HG03060 (cell line): ENCODE data around the gene MYBPH.

Experiments
- ATAC-seq: cut with Tn5 transposase; IDR thresholded peaks from one replicate; pipeline ENCODE4 v1.9.1; 2021; ENCODE audit warnings: low read depth, moderate number of reproducible peaks; ENCODE audit not compliant: unreplicated experiment

MYBPH gene

DNA sequence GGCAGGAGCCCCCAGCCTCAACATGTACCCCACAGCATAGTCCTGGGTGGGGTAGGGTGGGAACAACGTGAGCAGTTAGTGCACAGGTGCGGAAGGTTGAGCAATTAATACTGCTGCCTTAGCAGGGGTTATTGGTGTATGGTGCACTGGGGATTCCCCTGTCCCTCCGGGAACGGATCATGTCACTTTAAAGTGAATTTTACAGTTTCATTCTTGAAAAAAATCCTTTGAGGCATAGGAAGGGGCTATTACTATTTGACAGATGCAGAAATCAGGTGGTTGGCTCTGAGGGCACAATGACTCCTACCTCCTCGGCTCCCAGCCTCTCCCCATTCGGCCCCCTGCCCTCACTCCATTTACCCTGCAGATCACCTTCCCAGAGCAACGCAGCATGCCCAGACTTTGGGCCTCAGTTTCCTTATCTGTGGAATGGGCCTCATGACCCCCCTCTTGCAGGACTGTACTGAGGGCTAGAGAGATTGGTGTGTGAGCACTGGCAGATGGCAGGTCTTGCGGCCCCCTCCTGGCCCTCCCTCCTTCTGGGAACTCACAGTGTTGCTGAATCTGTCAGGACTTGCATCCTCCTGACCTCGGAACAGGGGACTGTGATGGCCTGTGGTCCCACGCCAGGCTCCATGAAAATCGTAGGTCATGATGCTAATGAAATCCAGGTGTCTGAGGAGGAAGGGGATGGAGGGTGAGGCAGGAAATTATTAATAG, 5.1 kb upstream of the MYBPH start:
- ATAC-seq: no peak

DNA sequence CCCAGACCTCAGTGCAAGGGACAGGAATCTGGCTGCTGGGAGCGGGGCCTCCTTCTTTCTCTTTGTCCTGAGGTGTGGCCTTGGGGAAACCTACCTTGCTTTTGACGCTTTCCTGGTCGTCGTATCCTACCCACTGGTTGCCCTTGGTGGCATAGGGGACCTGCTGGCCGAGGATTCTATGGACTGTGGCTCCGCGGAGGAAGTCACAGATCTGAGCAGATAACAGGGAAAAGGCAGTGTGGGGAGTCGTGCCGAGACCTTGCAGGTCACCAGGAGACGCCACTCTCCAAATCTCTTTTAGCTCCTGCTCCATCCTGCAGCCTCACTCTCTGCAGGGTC, 4.0 kb upstream of the MYBPH start:
- ATAC-seq: no peak

DNA sequence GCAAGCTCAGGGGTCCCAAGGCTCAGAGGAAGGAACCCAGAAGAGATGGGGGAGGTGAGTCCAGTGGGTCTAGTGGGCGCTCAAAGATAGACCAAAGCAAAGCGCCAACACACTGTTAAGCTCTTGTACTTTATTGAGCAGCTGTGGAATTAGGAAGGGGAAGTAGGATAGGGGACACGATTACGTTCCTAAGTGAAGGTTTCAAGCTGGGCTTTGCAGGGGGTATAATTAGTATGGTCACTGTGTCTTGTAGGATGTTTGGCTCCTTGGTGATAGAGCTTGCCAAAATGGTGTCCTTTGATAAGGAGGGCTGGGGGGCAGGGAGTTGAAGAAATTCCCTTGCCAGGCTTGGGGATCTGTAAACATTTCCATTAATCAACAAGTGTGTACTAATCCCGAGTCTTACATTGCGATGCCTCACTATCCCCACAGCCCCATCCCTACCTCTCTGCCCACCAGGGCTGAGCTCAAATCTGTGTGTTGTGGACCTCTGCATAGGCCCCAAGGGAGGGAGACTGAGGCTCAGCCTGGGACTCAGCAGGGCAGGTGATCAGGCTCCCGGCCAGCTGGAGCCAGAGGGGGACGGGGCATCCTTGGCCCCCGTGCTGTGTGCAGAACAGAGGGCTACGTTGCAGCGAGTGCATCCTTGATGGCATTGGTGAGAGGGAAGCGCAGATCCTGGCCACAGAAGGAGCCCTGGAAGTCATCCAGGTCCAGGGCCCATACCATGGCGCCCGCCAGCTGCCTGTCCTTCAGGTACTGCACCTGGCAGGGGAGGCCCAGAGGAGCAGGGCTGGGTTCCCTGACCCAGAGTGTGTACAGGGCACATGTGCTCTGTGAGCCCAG, 3.4 kb upstream of the MYBPH start:
- no peak for ATAC-seq

DNA sequence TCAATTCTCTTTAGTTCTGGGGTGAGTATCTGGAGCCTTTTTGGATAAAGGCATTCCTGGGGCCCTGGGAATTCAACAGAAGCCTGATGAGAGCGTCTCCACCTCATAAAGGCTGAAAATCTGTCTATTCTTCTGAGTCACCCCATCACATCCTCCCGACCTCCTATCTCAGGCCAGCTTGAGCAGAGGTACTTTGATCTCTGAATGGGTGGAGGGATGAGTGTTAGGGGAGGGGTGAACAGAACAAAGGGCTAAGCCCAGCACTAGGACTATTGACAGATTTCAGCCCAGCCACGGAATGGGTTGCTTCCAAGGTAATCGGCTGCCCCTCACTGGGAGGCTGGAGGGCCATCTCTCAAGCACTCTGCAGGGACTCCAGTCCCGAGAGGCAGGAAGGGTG, 2.5 kb upstream of the MYBPH start:
- no peak for ATAC-seq

DNA sequence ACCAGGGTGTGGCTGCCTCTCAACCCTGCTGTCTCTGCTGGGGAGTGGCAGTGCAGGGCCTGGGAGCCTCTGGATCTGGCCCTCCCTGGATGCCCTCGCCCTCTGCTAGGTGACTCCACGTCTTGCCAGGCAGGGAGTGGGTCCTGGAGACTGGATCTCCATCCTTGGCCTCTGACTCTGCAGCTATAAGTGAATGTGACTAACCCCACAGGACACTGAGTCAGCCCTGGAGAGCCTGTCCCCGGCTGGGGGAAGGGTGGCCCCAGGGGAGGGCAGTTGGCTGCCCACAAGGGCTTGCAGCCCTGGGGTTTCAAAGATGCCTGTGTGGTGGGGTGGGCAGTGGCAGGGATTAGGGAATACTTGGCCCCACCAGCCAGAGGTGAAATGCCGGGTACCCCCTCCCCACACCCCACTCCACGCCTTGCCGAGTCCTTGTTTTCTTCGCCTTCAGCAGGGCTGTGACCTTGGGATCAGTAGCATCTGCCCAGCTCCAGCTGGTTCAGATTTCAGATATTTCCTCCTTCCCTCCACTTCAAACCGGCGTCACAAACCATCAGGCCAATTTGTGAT, 1.9 kb upstream of the MYBPH start:
- no peak for ATAC-seq

DNA sequence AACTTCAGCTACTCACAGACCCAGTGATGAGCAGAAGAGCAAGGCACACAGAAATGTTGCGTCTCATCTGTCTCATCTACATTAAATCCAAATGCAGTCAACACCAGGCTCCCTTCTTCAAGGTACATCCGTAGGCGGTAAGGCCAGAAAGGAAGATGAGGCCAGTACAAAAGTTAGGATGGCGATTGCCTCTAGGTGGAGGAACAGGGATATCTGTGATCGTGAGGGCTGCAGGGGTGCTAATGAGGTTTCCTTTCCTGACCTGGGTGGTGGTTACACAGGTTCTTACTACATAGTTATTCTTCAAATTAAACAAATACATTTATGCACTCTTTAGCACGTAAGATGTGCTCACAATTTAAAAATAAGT, 1.4 kb upstream of the MYBPH start:
- ATAC-seq: no peak

DNA sequence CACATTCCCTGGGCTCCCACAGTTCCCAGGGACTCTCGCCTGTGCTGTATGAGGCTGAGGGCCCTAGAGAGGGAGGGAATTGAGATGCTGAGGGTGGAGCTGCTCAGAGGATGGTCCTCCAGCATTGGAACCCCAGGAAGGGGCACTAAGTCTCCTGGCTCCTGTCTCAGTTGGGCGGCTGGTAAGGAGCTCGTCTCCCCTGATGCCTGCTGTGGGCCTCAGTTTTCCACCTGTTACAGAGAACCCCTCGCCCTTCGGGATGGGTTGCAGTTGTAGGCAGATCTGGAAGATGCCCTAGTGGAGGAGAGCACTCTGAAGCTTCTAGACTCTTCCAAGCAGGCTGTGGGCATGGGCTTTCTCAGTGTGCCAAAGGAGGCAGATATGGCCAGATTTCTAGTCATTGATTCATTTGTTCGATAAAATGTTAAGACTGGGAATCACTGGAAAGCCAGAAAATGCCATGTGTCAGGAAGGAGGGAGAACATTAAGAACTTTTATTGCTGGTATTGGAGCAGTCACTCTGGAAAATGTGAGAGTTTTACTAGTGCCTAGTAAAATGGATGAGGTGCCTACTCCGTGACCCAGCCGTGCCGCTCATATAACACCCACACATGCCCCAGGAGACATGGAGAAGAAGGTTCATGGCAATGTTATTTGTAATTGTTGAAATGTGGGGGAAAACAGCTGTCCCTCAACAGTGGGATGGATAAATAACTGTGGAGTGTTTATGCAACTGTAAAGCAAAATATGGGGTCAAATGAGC, 828 bp upstream of the MYBPH start:
- no peak for ATAC-seq

DNA sequence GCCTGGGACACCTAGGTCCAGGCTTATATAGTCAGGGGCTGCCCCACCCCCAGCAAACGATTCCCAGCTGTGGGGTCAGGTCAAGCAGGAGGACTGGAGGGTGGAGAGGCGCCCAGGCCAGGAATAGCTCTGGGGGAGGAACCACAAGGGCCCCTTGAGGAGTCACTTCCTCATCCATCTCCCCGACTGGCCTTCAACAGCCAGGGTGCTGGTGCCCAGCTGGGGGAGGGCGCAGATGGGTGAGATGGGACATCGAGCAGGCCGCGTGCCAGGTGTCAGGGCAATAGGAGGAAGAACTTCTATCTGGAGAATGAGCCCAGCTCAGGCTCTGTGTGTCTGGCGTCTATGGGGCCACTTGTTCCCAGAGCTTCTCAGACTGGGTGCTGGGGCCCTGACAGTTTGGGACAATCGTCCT, 208 bp upstream of the MYBPH start:
- no peak for ATAC-seq

DNA sequence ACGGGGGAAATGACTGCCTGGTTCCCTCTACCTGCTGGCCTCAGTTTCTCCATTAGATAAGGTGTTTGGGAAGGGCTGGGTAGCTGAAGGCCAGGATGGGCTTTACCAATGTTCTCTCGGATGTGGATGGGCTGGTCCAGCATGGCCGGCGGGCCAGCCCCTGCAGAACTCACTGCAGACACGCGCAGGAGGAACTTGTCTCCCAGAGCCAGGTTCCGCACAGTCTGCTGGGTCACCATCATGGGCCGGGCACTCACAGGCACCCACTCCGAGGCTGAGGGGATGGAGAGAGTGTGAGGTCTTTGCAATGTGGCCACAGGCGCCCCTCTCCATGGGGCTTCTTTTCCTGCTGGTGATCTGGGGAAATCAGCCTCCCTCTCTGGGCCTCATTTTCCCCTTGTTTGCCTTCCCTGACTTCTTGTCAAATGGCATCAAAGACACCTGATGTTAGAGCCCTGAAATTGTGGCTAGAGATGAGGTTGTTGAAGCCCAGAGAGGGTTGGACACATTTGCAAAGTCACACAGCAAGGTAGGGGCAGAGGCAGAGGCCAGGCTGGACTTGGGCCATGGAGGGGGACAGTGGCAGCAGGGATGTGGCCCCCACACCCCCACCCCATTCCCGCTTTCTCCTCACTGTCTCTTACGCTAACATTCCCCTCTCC, 1.2 kb downstream of the MYBPH start:
- ATAC-seq: no peak

DNA sequence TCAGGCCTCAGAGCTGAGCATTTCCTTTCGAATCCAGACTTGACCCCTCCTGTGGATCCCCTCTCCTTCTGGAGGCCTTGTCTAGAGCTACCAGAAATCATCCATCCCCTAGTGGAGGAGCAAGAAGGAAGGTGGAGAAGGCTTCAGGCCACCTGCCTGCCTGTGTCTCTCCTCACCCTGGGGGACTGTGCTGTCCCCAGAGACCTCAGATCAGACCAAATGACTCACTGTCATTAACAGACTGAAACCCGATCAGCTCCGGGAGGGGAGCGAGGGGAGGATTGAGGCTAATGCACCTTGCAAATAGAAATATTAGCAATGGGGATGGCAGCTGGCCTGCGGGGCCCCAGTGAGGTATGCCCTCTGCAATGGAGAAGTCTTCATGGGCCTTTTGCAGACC, 2.1 kb downstream of the MYBPH start:
- ATAC-seq: peak; percentile 94

DNA sequence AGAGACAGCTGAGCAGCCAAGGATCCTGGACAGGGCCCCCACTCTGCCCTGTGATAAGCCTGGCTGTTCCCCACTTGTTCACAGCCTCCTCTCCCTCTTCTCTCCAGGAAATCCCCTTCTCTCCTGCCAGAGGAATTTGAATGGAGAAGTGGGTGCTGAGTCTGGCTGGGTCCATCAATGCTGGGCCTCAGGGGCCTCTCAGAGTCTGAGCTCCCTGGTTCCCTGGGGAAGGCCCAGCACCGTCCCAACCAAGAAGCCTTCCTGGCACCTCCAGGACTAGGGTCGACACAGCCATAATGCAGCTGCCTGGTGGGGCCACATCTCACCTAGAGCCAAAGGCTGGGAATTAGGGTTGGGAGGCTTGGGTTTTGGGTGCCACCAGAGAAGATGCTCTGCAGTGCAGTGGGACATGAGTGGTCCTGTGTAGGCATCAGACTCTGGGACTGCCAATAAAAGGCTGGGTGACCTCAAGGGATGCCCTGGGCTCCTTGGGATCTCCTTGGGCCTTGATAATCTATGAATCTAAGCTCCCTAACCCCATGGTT, 2.5 kb downstream of the MYBPH start:
- ATAC-seq: no peak

DNA sequence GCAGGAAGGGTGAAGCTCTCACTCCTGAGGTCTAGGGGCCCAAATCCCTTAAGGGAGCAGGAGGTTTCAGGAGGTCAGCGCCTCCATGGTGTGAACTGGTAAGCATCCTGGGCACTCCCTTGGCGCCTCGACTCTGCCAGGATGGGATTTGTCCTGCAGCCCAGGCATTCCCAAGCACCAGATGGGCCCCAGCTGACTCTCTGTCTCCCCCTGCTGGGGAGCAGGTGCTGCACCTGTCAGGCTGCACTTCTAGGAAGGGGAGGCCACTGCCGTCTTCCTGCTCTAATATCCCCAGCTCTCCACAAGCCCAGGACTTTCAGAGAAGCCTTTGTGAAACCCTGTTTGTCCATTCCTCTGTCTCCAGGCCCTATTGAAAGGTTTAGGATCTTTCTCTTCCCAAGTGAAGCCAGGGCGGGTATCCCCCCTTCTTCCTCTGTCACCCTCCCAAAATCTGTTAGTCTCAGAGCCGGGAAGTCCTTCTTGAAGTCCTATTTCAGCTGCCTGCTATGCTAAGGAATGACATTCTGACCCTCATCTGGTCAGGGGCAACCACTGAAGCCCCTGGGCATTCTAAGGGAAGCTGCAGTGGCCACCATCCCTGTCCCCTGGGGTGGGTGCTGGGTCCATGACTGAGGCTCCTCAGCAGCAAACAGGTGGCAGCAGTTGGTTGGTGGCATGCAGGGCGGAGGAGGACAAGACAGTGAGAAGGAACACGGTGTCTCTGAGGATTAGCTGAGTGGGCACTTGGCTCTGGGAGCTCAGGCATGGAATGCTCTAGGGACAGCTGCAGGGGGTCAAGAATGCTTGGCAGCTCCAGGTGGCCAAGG, 3.2 kb downstream of the MYBPH start:
- no peak for ATAC-seq

DNA sequence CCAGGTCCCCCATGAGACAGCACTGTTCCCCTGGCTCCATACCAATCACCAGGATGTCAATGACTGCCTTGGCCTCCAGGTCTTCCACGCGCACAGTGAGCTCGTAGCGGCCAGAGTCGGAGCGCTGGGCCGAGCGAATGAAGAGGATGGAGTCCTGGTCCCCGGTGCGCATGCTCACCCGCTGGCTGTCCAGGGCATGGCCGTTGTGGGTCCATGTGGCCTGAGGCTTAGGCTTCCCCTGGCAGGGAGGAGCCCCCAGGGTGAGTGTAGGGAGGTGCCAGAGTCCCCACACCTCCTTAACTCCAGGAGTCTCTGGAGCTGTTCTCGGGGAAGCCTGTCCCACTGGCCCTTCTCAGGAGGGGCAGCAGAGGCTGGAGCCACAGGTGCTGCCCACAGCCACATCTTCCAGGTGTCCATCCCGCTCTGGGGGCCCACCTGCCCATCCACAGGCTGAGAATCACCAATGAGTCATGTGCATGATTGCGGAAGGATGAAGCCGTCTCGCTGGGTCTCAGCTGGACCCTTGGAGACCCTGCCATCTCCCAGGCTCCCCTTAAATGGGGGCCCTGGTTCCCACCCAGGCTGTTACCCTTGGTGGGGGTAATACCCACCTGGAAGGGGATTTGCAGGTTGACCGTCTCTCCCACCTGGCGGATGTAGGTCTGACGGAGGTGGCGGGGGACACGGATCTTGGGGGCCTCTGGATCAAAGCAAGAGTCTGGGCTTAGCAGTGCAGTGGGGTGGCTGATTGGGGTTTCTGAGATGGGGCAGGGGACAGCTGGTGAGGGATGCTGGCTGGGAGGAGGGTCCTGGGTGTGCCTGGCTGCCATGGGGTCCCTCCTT, 4.1 kb downstream of the MYBPH start:
- ATAC-seq: no peak

DNA sequence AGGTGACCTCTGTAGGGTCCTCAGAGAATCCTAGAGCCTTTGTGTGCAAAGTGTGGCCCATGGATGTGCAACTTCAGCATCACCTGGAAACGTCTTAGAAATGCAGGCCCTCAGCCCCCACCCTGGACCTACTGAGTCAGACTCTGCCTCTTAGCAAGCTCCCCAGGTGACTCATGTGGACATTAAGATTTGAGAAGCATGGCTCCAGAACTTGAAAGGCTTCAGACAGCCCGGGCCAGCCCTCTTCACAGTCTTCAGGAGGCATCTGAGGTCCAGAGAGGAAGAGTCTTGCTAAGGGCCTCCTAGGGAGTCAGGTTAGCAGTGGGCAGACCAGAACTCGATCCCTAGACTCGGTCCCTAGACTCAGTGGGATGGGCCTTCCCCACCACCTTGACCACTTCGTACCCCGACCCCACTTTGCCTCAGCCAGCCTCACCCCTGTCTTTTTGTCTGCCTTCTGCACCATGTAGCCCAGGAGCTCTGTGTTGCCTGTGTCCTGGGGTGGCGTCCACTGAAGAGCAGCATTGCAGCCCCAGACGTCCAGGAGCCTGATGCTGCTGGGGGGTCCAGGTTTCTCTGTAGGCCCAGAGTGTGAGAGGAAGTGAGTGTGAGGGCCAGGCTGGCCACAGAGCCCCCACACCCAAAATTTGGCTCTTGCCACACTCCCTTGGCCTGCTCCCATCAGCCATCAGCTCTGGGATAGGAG, 4.8 kb downstream of the MYBPH start:
- ATAC-seq: no peak

DNA sequence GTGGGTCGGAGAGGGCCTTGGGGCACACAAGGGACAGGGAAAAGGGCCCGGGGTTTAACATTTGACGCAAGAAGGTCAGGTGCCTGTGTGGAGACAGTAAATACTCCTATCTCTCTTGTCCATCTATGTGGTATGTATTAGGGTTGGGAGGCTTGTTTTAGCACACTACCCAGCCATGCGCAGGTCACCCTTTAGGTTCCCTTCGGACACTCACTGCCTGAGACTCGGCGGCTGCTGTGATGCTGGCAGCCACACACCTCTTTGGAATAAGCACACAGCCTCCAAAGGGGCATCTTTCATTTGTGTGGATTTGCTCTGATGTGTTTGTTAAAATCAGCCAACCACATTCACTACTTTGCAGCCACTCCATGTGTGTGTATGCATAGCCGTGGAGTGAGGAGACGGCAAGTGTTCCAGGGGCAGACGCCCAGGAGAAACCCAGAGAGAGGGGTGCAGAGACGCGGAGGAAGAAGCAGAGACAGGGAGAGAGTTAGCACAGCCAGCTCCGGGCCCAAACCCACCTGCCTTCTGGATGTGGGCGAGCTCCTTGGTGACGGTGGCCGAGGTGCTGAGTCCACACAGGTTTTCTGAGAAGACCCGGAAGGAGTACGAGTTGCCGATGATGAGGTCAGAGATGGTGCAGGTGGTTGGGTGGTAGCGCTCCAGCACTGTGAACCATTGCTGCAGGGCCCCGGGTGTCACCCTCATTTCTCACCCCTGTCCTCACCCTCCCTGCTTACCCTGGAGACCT, 5.7 kb downstream of the MYBPH start:
- no peak for ATAC-seq

DNA sequence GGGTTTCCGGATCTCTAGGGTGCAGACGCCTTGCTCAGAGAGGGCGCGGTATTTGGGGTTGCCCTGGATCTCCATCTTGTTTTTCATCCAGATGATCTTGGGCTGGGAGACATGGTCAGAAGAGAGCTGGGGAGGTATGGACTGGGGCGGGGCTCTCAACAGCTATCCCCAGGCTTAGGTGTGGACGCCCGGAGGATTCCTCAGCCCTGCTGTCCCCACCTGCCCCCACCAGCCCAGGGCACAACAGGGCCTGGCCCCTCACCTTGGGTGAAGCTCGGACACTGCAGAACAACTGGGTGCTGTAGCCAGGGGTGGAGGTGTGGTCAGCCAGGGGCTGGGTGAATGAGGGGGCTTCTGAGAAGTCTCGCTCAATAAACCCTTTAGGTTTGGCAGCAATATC, 6.6 kb downstream of the MYBPH start:
- no peak for ATAC-seq

DNA sequence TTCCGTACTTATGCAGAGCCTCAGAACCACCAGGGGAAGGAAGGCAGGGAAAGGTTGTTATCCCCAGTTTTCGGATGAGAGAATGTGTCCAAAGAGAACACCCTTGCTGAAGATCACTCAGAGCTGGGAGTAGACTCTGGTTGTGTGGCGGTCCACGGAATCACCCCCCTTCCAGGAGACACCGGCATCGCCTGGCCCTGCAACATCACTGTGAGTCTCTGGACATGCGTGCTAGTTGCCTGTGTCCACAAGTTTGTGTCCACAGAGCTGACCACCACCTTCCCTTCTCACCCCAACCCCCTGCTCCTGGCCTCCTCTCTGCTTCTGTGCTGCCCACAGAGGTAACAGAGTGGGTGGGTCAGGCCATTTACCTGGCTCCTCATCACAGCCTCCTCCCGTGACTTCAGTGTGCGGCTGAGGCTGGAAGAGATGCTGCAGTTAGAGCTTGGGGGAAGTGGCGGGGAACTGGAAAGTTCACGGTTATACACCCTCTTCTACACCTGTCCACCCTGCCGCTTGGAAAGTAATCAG, 7.3 kb downstream of the MYBPH start:
- ATAC-seq: no peak
